Posterior vena cava (tissue), 2 donors: ENCODE measurements around the gene CEBPZOS. TPM values are rescaled to one million over a fixed set of nuclear protein-coding genes. Genes with fewer than 3 reads are reported as not detected.

Experiments
- DNase-seq: peaks from one replicate; pipeline ENCODE4 v3.0.0-alpha.2; 2020; ENCODE audit warnings: low spot score
- intact Hi-C, 2 donors: fragments of 100-400 bp; cut with DNase I; formaldehyde crosslinking; loops; one replicate each; pipeline versions ENCODE4 v1.14.1 to v1.14.2; 2022 to 2023
- long read RNA-seq, 2 donors: library from polyadenylated mRNA; unstranded; transcript quantifications; one replicate each; pipeline ENCODE4 v2.0.0, GENCODE V29; 2020 to 2021
- total RNA-seq, 2 donors: library from RNA; stranded (reverse); fragmentation: NEBNext Ultra II Directional; extraction: Animal tissue kit (Norgen Biotek cat#: 25700); gene quantifications; one replicate each; pipeline ENCODE4 v1.2.1, GENCODE V29; 2021
- donor health status: DM: yes; HTN: yes; CAD: no.
- donor health status: DM: yes; HTN: yes; CAD: no.

The CEBPZOS gene
- 10 to 100 TPM; 31.7 to 33.3 TPM for total RNA-seq
- long read RNA-seq, donor 1, partial matches to known transcripts, result 0 of 9 reads
- long read RNA-seq, donor 1, other reads (novel, unspliced or antisense), result 8 of 9 reads
- long read RNA-seq, donor 2, transcript CEBPZOS-204 (5 exons, 3,158 nt), result major isoform, 10 of 17 reads
- long read RNA-seq, donor 2, partial matches to known transcripts, result 3 of 17 reads
- long read RNA-seq, donor 2, other reads (novel, unspliced or antisense), result 2 of 17 reads

- intact Hi-C loops, result no loop called here
- peak; percentile 96 for DNase-seq
These were observed at the start of gene CEBPZOS for GRCh38 chr2:37196320-37197195. TSS of gene CEBPZOS (plus strand) at chr2:37196496. CDS start at chr2:37199705, 3,209 bp downstream.

DNA sequence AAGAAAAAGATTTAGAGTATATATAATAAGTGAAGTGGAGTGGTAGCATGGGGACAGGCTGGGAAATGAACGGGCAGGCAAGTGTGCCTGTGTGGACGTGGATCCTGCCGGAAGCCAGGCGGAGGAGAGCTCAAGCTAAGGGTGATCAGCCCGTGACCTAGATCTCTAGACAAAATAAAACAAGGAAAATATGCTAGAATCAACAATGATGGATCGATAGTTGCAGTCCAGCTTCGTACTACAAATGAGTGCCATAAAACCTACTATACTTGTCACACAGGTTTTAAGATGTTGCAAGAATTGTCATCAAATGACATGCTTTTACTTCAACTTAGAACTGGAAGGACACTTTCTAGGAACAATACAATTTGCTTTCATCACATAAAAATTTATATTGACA lies 48.0 kb upstream of the CEBPZOS start:
- DNase-seq, result no peak
- intact Hi-C loops, result no loop called here

DNA sequence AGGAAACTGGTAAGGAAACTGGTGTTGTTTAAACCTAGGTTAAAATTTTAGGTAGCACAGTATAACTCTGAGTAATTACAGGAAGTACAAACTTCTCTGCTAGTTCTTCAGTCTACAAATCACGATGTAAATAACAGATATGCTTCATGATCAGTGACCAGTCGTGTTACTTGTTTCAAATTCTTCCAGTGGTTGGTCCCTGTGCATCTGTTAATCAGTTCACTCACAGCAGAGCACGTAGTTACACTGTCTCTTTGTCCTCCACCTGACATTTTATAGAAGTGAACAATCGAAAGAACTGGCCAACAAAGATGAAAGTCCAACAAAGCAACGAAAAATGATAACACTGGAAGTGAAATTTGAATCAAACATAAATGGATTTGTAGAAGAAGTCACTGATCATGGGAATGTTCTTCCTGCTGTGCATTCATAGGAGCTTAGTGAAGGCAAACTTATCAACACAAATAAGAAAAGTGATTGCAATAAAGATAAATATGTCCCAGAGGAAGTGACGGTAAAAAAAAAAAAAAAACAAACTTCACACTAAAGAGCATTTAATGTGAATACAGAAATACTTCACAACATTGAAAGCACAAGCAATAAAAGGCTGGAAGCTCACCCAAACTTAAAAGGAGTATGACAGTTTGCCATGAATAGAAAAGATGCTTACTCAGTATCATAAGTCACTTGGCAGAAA lies 46.5 kb upstream of the CEBPZOS start:
- DNase-seq, result no peak
- intact Hi-C loops, result no loop called here

GRCh38 chr2:37153224-37153623 lies 43.1 kb upstream of the CEBPZOS start:
- intact Hi-C loops, result no loop called here
- DNase-seq, result no peak

DNA sequence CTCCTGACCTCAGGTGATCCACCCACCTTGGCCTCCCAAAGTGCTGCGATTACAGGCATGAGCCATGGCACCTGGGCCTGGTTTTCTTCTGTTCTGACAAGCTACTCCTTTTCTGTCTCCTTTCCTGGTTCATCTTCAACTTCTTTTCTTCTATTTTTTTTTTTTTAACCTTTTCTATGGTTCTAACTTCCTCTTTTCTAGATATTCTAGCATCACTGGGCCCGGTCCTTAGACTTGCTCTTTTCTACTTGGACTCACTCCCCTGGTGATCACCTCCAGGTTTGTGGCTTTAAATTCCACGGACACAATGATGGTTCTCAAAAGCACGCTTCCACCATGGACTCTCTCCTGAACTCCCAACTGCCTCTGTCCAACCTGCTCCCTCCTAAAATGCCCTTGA lies 41.5 kb upstream of the CEBPZOS start:
- no peak for DNase-seq
- intact Hi-C loops, result no loop called here

DNA sequence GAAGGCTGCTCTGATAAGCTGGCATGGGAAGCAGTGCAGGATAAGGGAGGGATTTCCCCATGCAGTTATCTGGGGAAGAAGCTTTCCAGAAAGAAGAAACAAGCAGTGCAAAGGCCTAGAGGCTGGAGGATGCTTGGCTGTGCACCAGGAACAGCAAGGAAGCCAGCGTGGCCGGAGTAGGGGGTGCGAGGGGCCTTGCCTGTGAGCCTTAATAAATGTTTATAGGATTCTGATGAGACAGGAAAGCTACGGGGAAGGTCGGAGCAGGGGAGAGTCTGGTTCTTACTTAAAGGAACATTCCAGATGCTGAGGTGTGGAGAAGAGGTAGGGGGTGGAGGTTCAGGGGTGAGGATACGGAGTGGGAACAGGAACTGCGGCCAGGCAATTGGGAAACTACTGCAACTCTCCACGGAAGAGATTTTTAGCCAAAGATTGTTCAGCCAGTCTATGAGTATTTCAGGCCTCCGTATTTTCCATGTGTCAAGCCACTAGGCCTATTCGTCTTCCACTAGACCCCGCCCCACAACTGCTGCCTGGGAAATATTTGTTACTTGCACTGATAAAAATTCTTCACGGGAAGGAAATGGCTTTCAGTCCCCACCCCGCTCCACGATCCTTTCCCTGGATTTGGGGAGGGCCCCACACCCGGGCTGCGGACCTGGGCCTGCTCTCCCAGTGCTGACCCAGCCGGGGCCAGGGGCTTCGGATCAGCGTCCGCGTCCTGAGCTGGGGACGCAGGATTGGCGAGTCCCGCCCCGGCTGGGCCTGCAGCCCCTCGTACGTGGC lies 40.0 kb upstream of the CEBPZOS start:
- intact Hi-C loops, result no loop called here
- DNase-seq, result peak; percentile 86

DNA sequence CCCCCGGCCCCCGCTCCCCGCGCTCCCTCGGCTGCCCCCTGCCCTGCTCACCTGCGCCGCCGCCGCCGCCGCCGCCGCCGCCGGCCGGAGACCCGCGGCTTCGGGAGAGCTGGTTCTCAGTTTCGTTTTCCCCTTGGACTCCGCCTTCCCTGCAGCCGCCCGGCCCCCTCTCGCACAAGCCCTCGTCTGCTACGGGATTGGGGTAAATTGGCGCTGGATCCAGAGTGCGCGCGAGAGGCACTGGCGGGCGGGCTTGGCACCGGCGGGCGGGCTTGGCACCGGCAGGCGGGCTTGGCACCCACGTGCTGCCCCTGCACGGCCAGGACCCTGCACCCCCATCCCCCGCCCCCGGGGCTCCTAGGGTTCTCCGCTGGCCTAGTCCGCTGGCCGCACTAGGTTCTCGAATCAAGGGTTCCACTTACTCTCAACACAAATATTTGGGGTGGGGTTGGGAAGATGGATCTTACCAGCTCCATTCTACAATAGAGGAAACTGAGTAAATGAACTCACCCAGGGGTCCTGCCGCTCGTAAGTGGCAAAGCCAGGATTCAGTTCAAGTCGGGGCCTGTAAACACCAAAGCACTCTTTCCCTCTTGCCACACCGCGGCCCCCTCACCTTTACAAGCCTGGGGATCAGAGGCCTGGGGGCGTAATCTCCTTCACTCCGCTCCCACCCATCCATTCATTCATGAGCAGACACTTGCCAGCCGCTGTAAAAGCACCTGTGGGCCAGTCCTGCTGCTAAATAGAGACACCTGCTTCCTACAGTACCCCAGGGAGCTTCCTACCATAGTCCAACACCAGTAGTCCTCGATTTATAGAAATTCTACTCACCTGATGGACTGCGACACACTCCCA lies 39.2 kb upstream of the CEBPZOS start, which contains the start of gene EIF2AK2:
Gene EIF2AK2 (minus strand): TSS at position 124 of the 858 bp plus-strand sequence. CDS start 9,174 bp downstream, outside the sequence.
- intact Hi-C loops, result no loop called here
- DNase-seq, result peak; percentile 94

GRCh38 chr2:37164757-37165156 lies 31.5 kb upstream of the CEBPZOS start:
- intact Hi-C loops, result no loop called here
- no peak for DNase-seq

DNA sequence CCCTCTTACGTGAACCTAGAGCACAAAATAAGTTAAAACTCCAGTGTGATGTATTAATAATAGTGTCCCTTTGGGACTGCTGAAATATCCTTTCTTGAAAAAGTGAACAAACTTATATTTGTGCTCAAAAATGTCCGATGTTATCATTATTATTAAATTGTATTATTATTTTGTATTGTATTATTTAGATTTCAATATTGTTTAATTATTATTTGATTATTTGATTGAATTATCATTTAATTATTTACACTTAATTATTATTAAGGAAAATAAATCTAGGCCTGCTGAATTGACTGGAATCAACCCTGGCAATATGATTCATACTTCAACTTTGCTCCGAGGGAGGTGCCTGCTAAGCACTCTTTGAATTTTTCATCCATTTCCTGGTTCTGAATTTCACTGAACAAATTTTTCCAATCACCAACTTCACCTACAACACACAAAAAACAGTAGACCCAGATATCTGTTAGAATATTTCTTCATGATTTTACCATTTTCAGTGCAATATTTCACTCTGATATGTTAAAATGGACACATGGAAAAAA lies 28.6 kb upstream of the CEBPZOS start:
- no peak for DNase-seq
- intact Hi-C loops, result no loop called here

DNA sequence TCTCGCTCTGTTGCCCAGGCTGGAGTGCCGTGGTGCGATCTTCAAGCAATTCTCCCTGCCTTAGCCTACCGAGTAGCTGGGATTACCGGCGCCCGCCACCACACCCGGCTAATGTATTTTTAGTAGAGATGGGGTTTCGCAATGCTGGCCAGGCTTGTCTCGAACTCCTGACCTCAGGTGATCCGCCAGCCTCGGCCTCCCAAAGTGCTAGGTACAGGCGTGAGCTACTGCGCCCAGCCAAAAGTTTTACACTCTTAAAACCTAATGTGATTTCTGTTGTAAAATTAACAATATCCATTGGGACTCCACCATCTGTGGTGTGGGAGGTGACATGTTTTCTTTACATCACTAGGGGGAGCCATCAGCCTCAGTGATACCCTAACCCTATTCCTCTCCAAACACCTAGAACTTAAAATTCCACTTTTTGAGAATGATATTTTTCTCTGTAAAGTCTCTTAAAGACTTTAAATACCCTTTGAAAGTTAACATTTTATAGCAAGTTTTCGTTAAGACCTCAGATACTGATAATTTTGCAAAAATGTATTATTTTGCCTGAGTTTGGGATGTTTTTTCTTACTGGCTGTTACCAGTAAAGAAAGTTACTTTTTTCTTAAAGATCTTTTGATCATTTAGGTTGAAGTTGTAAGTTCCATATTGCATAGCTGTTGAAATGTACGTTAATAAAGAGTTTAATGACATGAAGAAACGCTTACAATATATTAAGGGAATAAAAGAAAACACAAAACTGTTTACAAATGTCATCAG lies 27.9 kb upstream of the CEBPZOS start:
- intact Hi-C loops, result no loop called here
- no peak for DNase-seq

DNA sequence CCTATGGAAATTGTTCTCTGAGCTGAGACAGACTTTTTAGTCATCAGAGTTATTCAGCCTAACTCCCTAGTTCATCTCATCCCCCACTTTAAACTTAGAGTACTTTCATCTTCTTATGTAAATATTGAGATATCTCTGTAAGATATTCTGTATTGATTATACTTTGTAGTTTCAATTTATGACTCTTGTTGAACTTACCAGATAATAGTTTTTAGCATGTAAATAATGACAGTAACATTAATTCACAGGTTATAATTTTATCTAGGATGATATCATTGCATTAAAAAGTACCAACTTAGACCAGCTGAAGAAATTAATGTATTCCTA lies 24.7 kb upstream of the CEBPZOS start:
- intact Hi-C loops, result no loop called here
- DNase-seq, result no peak

- no peak for DNase-seq
- intact Hi-C loops, result no loop called here
These were observed 22.6 kb upstream of the CEBPZOS start for GRCh38 chr2:37173741-37174140.

GRCh38 chr2:37180006-37180639 lies 16.2 kb upstream of the CEBPZOS start:
- intact Hi-C loops, result no loop called here
- DNase-seq, result no peak

DNA sequence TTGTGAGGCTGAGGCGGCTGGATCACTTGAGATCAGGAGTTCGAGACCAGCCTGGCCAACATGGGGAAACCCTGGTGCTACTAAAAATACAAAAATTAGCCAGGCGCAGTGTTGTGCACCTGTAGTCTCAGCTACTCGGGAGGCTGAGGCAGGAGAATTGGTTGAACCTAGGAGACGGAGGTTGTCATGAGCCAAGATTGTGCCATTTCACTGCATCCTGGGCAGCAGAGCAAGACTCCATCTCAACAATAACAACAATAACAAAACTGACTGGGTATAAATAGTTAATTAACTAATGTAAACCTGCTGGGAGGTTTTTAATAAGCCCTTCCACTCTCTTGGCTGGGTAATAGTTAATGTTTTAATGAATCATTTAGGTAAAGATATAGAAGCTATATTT lies 15.7 kb upstream of the CEBPZOS start:
- intact Hi-C loops, result no loop called here
- no peak for DNase-seq

DNA sequence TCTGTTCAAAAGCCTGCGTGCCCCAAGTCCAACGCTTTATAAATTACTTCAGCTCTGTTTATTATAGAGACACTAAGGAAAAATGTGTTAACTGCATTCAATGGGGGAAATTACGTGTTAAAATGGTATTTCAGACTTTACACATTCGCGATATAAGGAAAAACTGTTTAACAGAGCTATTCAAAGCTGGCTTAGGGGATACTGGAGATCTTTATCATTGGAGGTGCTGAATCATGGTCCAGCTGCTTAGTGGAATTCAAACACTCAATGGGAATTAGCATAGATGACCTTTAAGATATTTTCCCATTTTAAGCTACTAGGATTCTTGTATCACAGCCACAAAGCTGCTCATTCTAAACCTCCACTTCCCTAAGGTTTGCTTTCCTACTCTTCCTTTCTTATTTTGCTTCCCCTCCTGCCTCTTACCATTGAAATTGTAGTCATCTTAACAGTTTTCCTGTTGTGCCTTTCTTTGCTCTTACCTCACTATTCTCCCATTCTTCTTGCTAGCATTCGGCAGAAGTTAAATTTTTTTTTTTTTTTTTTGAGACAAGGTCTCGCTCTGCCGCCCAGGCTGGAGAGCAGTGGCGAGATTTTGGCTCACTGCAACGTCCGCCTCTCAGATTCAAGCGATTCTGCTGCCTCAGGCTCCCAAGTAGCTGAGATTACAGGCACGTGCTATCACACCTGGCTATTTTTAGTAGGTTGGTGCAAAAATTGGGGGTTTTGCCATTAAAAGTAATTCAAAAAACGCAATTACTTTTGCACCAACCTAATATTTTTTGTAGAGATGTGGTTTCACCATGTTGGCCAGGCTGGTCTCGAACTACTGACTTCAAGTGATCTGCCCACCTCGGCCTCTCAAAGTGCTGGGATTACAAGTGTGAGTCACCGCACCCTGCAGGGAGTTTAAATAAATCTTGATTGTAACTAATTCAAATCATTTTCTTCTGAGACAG lies 14.3 kb upstream of the CEBPZOS start:
- no peak for DNase-seq
- intact Hi-C loops, result no loop called here

DNA sequence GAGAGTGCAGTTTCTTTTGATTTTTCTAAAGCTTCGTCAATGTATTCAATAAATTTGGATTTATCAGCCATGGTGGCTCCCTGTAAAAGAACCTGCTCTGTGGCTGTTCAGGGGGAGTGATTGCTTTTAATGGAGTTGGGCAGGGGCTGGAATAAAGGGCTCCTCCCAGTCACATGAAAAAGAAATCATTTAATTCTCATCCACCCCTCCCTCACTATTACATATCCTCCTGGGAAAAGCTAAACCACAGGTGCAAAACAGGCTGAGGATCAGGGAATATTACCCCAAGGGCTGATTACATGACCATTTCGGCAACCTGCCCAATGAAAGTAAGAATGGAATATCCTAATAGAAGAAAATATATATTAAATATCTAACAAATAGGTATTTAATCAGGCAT lies 7.7 kb upstream of the CEBPZOS start, which contains the start of gene SULT6B1:
Gene SULT6B1 (minus strand): TSS at position 101 of the 400 bp plus-strand sequence. CDS start 30 bp downstream, at position 71.
- no peak for DNase-seq
- intact Hi-C loops, result no loop called here
